Measurements from ENCODE around the gene TMEM135.

DNA sequence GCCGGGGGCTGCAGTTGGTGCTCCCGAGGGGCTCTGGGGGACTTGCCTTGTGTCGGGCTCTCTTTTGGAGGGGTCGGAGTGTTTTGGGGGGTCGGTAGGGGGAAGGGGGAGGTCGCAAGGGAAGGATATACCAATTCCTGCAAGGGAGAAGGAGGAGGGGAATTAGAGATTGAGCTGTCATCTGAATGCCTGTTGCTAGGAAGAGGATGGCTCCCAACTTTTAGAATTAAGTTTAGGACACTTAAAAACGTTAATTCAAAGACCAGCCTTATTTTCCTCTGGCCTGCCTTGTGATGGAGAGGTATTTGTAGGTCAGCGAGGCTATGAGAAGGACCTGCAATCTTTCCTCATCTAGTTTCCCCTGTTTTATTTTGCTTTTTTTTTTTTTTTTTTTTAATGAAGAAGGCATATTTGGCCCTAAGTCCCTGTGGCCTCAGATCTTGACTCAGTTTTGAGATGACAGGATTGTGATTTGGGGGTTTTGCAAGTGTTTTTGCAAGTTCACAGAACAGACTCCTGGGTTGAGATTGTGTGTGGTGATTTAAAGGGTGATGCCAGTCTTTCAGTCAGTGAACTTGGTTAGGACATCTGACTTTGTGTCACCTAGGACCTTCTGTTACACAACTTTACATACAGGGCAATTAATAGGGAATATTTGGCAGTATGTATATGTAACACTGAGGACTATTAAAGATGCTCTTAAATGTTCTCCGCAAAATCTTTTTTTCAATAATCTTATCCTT, 672 bp downstream of the TMEM135 start:
- TF ChIP-seq POLR2A (IDR thresholded peaks at IDR 0.05; ENCODE audit: low read depth, low read length) (no peak), POLR2AphosphoS5 (IDR thresholded peaks at IDR 0.05; ENCODE audit: low read depth, low read length) (no peak), TAF1 (IDR thresholded peaks at IDR 0.05; ENCODE audit: borderline replicate concordance, low read depth, low read length) (no peak)
